Naive thymus-derived CD4-positive, alpha-beta T cell (primary cell): ENCODE results near the gene ACOX1. TPM values are rescaled to one million over a fixed set of nuclear protein-coding genes. Genes with fewer than 3 reads are reported as not detected.

Source experiments
- ATAC-seq: fragments of 150-1000 bp; cut with Tn5 transposase; 2 replicates; pipeline ENCODE4 v1.10.0; 2021; ENCODE audit warnings: mild to moderate bottlenecking, moderate library complexity
- CTCF ChIA-PET: fragments of 350-600 bp; sonication (Branson Sonifier 250); formaldehyde crosslinking; loops from one replicate; lab custom pipeline; 2021; ENCODE audit warnings: antibody characterized with exemption; lab: Charles Lee
- POLR2A ChIA-PET: fragments of 350-600 bp; sonication (Branson Sonifier 250); formaldehyde crosslinking; loops from one replicate; lab custom pipeline; 2021; ENCODE audit warnings: antibody characterized with exemption, inconsistent platforms; lab: Charles Lee
- DNase-seq, 9 donors: peaks; one replicate each; pipeline versions ENCODE4 v3.0.0 to v3.0.0-alpha.2; 2020 to 2022; ENCODE audit warnings: mixed read lengths in 1 of 9
- H3K27ac ChIP-seq: one replicate; pipeline ENCODE4 v1.7.0; 2013; ENCODE audit warnings: mild to moderate bottlenecking, low read depth, low read length, moderate library complexity
- H3K27me3 ChIP-seq, 2 donors: one replicate each; pipeline ENCODE4 v1.7.0; 2013; ENCODE audit warnings: low read length in 2 of 2, mild to moderate bottlenecking in 2 of 2, moderate library complexity in 2 of 2; ENCODE audit not compliant: control insufficient read depth in 2 of 2, insufficient read depth in 2 of 2
- H3K36me3 ChIP-seq, 3 experiments: 1 replicate in 2 of 3; 2 replicates in 1 of 3; pipeline ENCODE4 v1.7.0; 2013; ENCODE audit warnings: low read length in 3 of 3, mild to moderate bottlenecking in 3 of 3, moderate library complexity in 1 of 3; ENCODE audit not compliant: insufficient read depth in 3 of 3, control insufficient read depth in 2 of 3
- H3K4me1 ChIP-seq, 2 donors: one replicate each; pipeline ENCODE4 v1.7.0; 2013; ENCODE audit warnings: low read length in 2 of 2, mild to moderate bottlenecking in 2 of 2, moderate library complexity in 1 of 2; ENCODE audit not compliant: control insufficient read depth in 2 of 2, insufficient read depth in 2 of 2
- H3K4me3 ChIP-seq: 2 replicates; pipeline ENCODE4 v1.7.0; 2013; ENCODE audit warnings: mild to moderate bottlenecking, low read length
- H3K9me3 ChIP-seq, 3 experiments: 1 replicate in 2 of 3; 2 replicates in 1 of 3; pipeline ENCODE4 v1.7.0; 2013; ENCODE audit warnings: low read length in 3 of 3; ENCODE audit not compliant: control insufficient read depth in 2 of 3
- H3K27ac Mint-ChIP-seq, 9 donors: one replicate each; pipeline ENCODE4 v1.8.0; 2020 to 2022; ENCODE audit warnings: mixed read lengths in 9 of 9, mild to moderate bottlenecking in 8 of 9, moderate library complexity in 5 of 9, inconsistent platforms in 2 of 9
- H3K27me3 Mint-ChIP-seq, 5 donors: one replicate each; pipeline ENCODE4 v1.8.0; 2021 to 2022; ENCODE audit warnings: mixed read lengths in 5 of 5, mild to moderate bottlenecking in 1 of 5
- H3K36me3 Mint-ChIP-seq, 5 donors: one replicate each; pipeline ENCODE4 v1.8.0; 2020 to 2022; ENCODE audit warnings: mixed read lengths in 5 of 5, mild to moderate bottlenecking in 3 of 5, inconsistent platforms in 1 of 5
- H3K4me1 Mint-ChIP-seq, 7 donors: one replicate each; pipeline ENCODE4 v1.8.0; 2020 to 2022; ENCODE audit warnings: mixed read lengths in 7 of 7, mild to moderate bottlenecking in 3 of 7, inconsistent platforms in 1 of 7
- H3K4me3 Mint-ChIP-seq, 10 donors: one replicate each; pipeline ENCODE4 v1.8.0; 2020 to 2022; ENCODE audit warnings: mild to moderate bottlenecking in 10 of 10, mixed read lengths in 10 of 10, moderate library complexity in 6 of 10, inconsistent platforms in 2 of 10
- H3K9me3 Mint-ChIP-seq, 11 donors: one replicate each; pipeline ENCODE4 v1.8.0; 2020 to 2022; ENCODE audit warnings: mixed read lengths in 11 of 11, mild to moderate bottlenecking in 4 of 11, inconsistent platforms in 1 of 11, moderate library complexity in 1 of 11
- intact Hi-C, 2 donors: fragments of 100-400 bp; cut with micrococcal nuclease; formaldehyde crosslinking; loops; one replicate each; pipeline ENCODE4 v1.15.1; 2023
- polyA plus RNA-seq, 2 donors: library from polyadenylated mRNA; unstranded; fragments of 300-500 nt; fragmentation: Illumina TruSeq; gene quantifications; one replicate each; pipeline ENCODE4 v1.2.3, GENCODE V29; 2021
- total RNA-seq, 6 experiments: library from RNA in 5 of 6; stranded (reverse) in 5 of 6; gene quantifications; 1 replicate in 5 of 6; 2 replicates in 1 of 6; pipeline ENCODE4 v1.2.3 and lab custom pipeline; 2021 to 2026

ACOX1 gene
- total and polyA plus RNA-seq, 7 experiments from 2014 or later = 12.5 to 35.0 (median 30.9) TPM

DNA sequence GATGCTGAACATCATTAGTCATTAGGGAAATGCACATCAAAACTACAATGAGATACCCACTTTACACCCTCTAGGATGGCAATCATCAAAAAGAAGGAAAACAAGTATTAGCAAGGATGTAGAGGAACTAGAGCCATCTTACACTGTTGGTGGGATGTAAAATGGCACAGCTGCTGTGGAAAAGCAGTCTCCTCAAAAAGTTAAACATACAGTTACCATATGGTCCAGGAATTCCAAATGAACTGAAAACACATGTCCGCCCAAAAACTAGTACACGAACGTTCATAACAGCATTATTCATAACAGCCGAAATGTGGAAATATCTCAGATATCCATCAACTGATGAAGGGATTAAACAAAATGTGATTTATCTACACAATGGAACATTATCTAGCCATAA, 45.2 kb downstream of the ACOX1 start:
- Mint-ChIP-seq H3K27ac (no peak overlapping the region), H3K4me3 (no peak overlapping the region), H3K36me3 (peaks cover 0 to 3% (median 0%) of the 10 kb centered on the region in 5 donors), H3K4me1 (no peaks in the 10 kb centered on the region), H3K9me3 (no peaks in the 10 kb centered on the region), H3K27me3 (no peaks in the 10 kb centered on the region)
- Histone ChIP-seq H3K4me3 (no peak overlapping the region), H3K27ac (no peak overlapping the region), H3K27me3 (no peaks in the 10 kb centered on the region), H3K4me1 (no peaks in the 10 kb centered on the region), H3K9me3 (no peaks in the 10 kb centered on the region), H3K36me3 (no peaks in the 10 kb centered on the region)
- ATAC-seq = no peak
- intact Hi-C loops = no loop called here
- ChIA-PET CTCF (no interaction called here), POLR2A (no interaction called here)
- DNase-seq = no peak

DNA sequence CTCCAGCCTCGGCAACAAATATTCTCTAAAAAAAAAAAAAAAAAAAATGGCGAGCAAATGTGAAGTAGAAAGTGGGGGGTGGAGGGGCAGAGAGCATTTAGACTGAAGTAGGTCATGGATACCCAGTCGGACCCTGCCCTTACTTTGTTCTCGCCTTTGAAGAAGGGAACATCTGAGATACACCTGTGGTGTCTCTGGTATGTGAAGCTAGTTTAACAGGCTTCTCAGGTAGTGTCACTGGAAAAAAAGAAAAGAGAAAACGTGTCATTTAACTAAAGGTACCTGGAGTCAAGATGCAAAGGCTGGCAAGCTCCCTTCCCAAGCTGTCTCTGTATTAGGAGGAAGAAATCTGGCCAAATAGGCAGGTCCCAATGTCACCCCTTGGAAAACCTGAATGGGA, 46.1 kb downstream of the ACOX1 start:
- no peaks in the 10 kb centered on the region for H3K9me3 Mint-ChIP-seq
- peaks cover 0 to 7% (median 0%) of the 10 kb centered on the region in 5 donors for H3K36me3 Mint-ChIP-seq
- Histone ChIP-seq H3K4me3 (no peak overlapping the region), H3K36me3 (no peaks in the 10 kb centered on the region), H3K4me1 (no peaks in the 10 kb centered on the region), H3K9me3 (no peaks in the 10 kb centered on the region), H3K27ac (no peak overlapping the region), H3K27me3 (no peaks in the 10 kb centered on the region)
- DNase-seq = no peak
- ATAC-seq = no peak
- no peaks in the 10 kb centered on the region for H3K27me3 Mint-ChIP-seq
- POLR2A ChIA-PET = no interaction called here
- no peaks in the 10 kb centered on the region for H3K4me1 Mint-ChIP-seq
- no peak overlapping the region for H3K4me3 Mint-ChIP-seq
- CTCF ChIA-PET = no interaction called here
- H3K27ac Mint-ChIP-seq = no peak overlapping the region
- intact Hi-C loops = no loop called here

DNA sequence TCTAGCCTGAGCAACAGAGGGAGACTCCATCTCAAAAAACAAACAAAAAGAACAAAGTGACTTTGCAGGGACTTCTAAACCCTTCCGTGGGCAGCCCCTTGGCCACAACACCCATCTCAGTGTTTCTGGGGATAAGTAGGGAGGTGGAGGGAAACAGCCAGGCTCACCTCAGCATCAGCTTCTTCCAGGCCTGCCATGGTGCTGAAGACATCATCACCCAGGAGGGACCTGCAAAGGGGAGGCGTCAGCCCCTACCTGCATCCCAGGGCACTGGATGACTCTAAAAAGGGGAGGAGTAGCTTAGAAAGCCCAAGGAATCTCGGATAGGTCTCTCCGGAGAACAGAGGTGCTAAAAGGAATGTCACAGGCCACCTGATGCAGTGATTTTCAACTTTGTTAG, 47.9 kb downstream of the ACOX1 start:
- no peaks in the 10 kb centered on the region for H3K27me3 Mint-ChIP-seq
- ATAC-seq (no peak), DNase-seq (no peak)
- Histone ChIP-seq H3K4me3 (no peak overlapping the region), H3K27ac (no peak overlapping the region), H3K36me3 (peaks cover 0 to 6% (median 0%) of the 10 kb centered on the region in 3 experiments), H3K4me1 (no peaks in the 10 kb centered on the region), H3K9me3 (no peaks in the 10 kb centered on the region), H3K27me3 (no peaks in the 10 kb centered on the region)
- H3K27ac Mint-ChIP-seq = no peak overlapping the region
- ChIA-PET CTCF (no interaction called here), POLR2A (interaction anchor here (0.7 kb wide), 1 partner anchor 64 kb away, joined by 3 read pairs; no protein-coding TSS in a partner anchor)
- no peaks in the 10 kb centered on the region for H3K4me1 Mint-ChIP-seq
- H3K9me3 Mint-ChIP-seq = no peaks in the 10 kb centered on the region
- H3K36me3 Mint-ChIP-seq = peaks cover 0 to 15% (median 0%) of the 10 kb centered on the region in 5 donors
- intact Hi-C loops = no loop called here
- no peak overlapping the region for H3K4me3 Mint-ChIP-seq

DNA sequence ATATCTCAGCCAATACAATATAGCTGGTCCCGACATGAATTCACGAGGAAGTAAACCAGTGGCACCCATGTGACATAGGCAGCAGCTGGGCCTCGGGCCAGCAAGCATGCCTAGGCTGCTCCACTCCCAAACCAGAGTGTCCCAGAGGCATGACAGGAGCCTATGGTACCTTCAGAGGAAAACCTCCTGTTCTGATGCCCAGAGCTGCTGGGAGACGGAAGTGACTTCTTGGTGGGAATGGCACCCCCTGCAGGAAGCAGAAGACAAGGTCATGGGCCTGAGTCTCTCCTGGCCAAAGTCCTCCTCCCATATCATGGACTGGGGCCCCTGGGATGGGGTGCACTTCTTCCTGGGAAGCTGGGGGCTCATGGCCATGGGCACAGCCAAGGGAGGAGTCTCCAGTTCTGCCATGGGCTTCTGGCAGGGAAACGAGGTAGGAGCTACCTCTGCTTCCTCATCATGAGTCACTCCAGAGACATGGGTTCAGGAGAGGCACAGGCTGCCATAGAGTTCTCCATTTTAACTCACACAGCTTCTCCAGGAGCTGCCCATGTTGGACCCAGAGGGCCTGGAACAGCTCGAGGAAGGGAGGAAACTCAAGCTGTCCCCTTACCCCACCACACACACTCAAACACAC, 51.6 kb downstream of the ACOX1 start:
- Histone ChIP-seq H3K36me3 (peaks cover 0 to 18% (median 0%) of the 10 kb centered on the region in 3 experiments), H3K4me1 (no peaks in the 10 kb centered on the region), H3K4me3 (no peak overlapping the region), H3K27ac (no peak overlapping the region), H3K9me3 (no peaks in the 10 kb centered on the region), H3K27me3 (no peaks in the 10 kb centered on the region)
- DNase-seq = no peak
- Mint-ChIP-seq H3K27me3 (no peaks in the 10 kb centered on the region), H3K27ac (no peak overlapping the region), H3K36me3 (peaks cover 0 to 20% (median 0%) of the 10 kb centered on the region in 5 donors), H3K4me3 (no peak overlapping the region), H3K4me1 (peaks cover 0 to 4% (median 0%) of the 10 kb centered on the region in 7 donors), H3K9me3 (no peaks in the 10 kb centered on the region)
- intact Hi-C loops = no loop called here
- no peak for ATAC-seq
- ChIA-PET CTCF (interaction anchor here (0.6 to 2.2 kb wide), 5 partner anchors 11 to 459 kb away, joined by 3 to 6 read pairs (median 3); no protein-coding TSS in a partner anchor), POLR2A (interaction anchor here (1.3 kb wide), 1 partner anchor 40 kb away, joined by 4 read pairs; no protein-coding TSS in a partner anchor)

DNA sequence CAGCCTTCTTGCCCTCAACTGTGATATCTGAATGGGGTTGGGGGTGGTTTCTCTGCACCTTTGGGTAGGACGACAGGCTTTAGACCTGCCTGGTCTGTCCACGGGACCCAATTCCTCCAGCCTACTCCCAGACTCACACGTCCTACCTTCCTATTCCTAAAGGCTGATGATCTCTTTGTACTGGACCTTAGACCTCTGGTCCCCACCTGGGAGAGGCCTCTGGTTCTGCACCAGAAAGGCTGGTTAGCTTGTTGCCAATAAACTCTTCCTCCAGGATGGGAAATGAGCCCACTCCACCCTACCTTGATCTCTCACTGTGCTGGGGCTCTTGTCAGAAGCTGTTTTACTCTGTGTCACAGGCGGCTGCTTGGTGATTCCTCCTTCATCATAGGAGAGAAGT, 52.5 kb downstream of the ACOX1 start:
- ATAC-seq = no peak
- H3K9me3 Mint-ChIP-seq = no peaks in the 10 kb centered on the region
- Histone ChIP-seq H3K4me3 (no peak overlapping the region), H3K9me3 (no peaks in the 10 kb centered on the region), H3K27ac (no peak overlapping the region), H3K36me3 (peaks cover 0 to 26% (median 0%) of the 10 kb centered on the region in 3 experiments), H3K27me3 (no peaks in the 10 kb centered on the region), H3K4me1 (no peaks in the 10 kb centered on the region)
- H3K4me3 Mint-ChIP-seq = no peak overlapping the region
- H3K27ac Mint-ChIP-seq = no peak overlapping the region
- CTCF ChIA-PET = interaction anchor here (0.6 to 0.7 kb wide), 2 partner anchors 19 to 25 kb away, joined by 3 read pairs; no protein-coding TSS in a partner anchor
- DNase-seq = no peak
- peaks cover 0 to 4% (median 0%) of the 10 kb centered on the region in 7 donors for H3K4me1 Mint-ChIP-seq
- POLR2A ChIA-PET = interaction anchor here (1.3 kb wide), 1 partner anchor 39 kb away, joined by 4 read pairs; no protein-coding TSS in a partner anchor
- H3K36me3 Mint-ChIP-seq = peaks cover 0 to 24% (median 3%) of the 10 kb centered on the region in 5 donors
- no peaks in the 10 kb centered on the region for H3K27me3 Mint-ChIP-seq
- intact Hi-C loops = no loop called here

DNA sequence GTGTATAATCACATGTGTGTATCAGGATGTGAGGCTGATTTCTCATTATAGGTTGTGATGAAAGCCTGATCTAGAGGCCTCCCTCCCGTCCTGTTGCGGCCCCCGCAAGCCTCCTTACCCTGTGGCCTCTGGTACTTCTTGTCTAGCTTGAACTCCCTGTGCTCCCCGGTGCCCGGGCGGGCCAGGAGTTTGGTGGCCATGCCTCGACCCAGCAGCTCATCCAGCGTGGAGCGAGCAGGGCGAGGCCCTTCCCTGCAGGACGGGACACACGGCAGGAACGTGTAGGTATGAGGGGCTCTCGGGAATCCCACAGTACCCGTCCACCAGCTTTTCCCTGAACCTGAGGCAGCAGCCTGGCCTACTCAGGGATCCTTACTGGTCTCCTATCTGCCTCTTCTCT, 53.1 kb downstream of the ACOX1 start:
- H3K36me3 Mint-ChIP-seq = peaks cover 0 to 24% (median 3%) of the 10 kb centered on the region in 5 donors

More for the DNA sequence above, 53.1 kb downstream of the ACOX1 start:
- H3K4me1 ChIP-seq = no peaks in the 10 kb centered on the region
- ChIA-PET POLR2A (no interaction called here), CTCF (interaction anchor here (0.6 to 0.7 kb wide), 2 partner anchors 18 to 28 kb away, joined by 3 read pairs; no protein-coding TSS in a partner anchor)
- Mint-ChIP-seq H3K4me3 (no peak overlapping the region), H3K27ac (no peak overlapping the region), H3K27me3 (no peaks in the 10 kb centered on the region), H3K4me1 (peaks cover 0 to 4% (median 0%) of the 10 kb centered on the region in 7 donors), H3K9me3 (no peaks in the 10 kb centered on the region)
- intact Hi-C loops = no loop called here
- peaks cover 0 to 26% (median 0%) of the 10 kb centered on the region in 3 experiments for H3K36me3 ChIP-seq
- no peak overlapping the region for H3K27ac ChIP-seq
- ATAC-seq (no peak), DNase-seq (no peak)
- H3K27me3 ChIP-seq = no peaks in the 10 kb centered on the region
- no peak overlapping the region for H3K4me3 ChIP-seq
- no peaks in the 10 kb centered on the region for H3K9me3 ChIP-seq
